Endothelial cell (in vitro differentiated cells): Measurements from ENCODE around the gene RAB35. TPM values are rescaled to one million over a fixed set of nuclear protein-coding genes. Genes with fewer than 3 reads are reported as not detected.

Experiments
- DNase-seq: peaks from one replicate; pipeline ENCODE4 v3.0.0; 2021; ENCODE audit warnings: low spot score
- H3K27ac Mint-ChIP-seq: one replicate; pipeline ENCODE4 v1.8.0; 2021; ENCODE audit warnings: mixed read lengths, inconsistent platforms; ENCODE audit not compliant: unreplicated experiment
- H3K27me3 Mint-ChIP-seq: one replicate; pipeline ENCODE4 v1.8.0; 2021; ENCODE audit warnings: mild to moderate bottlenecking, moderate library complexity, mixed read lengths, inconsistent platforms; ENCODE audit not compliant: unreplicated experiment
- H3K36me3 Mint-ChIP-seq: one replicate; pipeline ENCODE4 v1.8.0; 2021; ENCODE audit warnings: mild to moderate bottlenecking, low read depth, mixed read lengths, inconsistent platforms; ENCODE audit not compliant: unreplicated experiment
- H3K4me1 Mint-ChIP-seq: one replicate; pipeline ENCODE4 v1.8.0; 2021; ENCODE audit warnings: mild to moderate bottlenecking, mixed read lengths, inconsistent platforms; ENCODE audit not compliant: unreplicated experiment
- H3K4me3 Mint-ChIP-seq: one replicate; pipeline ENCODE4 v1.8.0; 2021; ENCODE audit warnings: mild to moderate bottlenecking, mixed read lengths, inconsistent platforms; ENCODE audit not compliant: unreplicated experiment
- H3K9me3 Mint-ChIP-seq: one replicate; pipeline ENCODE4 v1.8.0; 2021; ENCODE audit warnings: mixed read lengths, inconsistent platforms; ENCODE audit not compliant: unreplicated experiment
- total RNA-seq: library from RNA; stranded (reverse); fragmentation: NEBNext Ultra II Directional; extraction: Animal tissue kit (Norgen Biotek cat#: 25700); gene quantifications from one replicate; pipeline ENCODE4 v1.2.1, GENCODE V29; 2021; ENCODE audit not compliant: unreplicated experiment
- TF ChIP-seq, protein P1 (sequence below): fragments of 200-600 bp; sonication (generic); IDR thresholded peaks from one replicate; pipeline ENCODE4 v1.5.0; 2021; ENCODE audit warnings: antibody characterized with exemption; ENCODE audit not compliant: unreplicated experiment

Gene RAB35
- total RNA-seq, 1 donor from 2014 or later, result 76.4 TPM

DNA sequence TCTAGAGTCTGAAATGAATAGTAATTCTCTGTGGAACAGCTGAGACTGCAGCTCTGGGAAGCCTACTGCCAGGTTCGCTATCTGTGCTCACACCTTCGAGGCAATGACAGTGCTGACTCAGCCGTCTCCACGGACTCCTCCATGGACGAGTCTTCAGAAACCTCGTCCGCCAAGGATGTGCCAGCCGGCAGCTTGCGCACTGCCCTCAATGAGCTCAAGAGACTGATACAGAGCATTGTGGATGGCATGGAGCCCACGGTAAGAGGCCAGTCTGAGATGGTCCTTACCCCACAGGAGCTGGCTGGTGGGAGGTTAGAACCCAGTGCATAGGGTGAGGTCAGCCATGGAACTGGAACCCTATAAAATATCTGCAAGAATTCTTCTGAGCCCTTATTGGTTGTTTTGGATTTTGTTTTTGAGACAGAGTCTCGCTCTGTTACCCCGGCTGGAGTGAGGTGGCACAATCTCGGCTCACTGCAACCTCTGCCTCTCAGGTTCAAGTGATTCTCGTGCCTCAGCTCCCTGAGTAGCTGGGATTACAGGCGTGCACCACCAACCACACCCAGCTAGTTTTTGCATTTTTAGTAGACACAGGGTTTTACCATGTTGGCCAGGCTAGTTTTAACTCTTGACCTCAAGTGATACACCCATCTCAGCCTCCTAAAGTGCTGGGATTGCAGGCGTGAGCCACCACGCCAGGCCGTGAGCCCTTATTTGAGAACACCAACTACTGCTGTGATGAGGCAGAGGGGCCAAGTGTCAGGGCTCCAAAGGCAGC lies 43.9 kb downstream of the RAB35 start:
- Mint-ChIP-seq H3K4me3 (no peak overlapping the region), H3K4me1 (no peaks in the 10 kb centered on the region), H3K27ac (no peak overlapping the region), H3K36me3 (no peaks in the 10 kb centered on the region), H3K9me3 (no peaks in the 10 kb centered on the region), H3K27me3 (peaks cover 1% of the 10 kb centered on the region)
- DNase-seq, result no peak
- TF ChIP-seq, protein P1, sequence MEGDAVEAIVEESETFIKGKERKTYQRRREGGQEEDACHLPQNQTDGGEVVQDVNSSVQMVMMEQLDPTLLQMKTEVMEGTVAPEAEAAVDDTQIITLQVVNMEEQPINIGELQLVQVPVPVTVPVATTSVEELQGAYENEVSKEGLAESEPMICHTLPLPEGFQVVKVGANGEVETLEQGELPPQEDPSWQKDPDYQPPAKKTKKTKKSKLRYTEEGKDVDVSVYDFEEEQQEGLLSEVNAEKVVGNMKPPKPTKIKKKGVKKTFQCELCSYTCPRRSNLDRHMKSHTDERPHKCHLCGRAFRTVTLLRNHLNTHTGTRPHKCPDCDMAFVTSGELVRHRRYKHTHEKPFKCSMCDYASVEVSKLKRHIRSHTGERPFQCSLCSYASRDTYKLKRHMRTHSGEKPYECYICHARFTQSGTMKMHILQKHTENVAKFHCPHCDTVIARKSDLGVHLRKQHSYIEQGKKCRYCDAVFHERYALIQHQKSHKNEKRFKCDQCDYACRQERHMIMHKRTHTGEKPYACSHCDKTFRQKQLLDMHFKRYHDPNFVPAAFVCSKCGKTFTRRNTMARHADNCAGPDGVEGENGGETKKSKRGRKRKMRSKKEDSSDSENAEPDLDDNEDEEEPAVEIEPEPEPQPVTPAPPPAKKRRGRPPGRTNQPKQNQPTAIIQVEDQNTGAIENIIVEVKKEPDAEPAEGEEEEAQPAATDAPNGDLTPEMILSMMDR, result no peak

DNA sequence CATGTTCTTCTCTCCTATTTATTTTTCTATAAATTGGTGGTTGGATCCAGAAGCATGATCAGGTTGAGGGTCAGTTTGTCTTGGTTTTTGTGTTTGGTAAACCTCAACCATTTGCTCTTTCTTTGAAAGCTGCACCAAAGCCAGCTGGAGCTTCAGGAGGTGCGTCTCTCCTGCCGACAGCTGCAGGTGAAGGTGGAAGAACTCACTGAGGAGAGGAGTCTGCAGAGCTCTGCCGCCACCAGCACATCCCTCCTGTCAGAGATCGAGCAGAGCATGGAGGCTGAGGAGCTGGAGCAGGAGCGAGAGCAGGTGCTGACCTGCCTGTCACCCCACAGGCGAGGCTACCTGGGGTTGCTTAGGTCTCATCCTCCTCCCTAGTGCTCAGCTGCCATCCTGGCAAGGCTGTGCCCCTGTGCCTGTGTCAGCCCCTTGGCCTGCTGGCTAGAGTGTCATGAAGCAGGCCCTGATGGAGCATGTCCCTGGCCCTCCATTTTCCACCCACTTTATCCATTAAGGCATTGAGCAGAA lies 45.0 kb downstream of the RAB35 start:
- TF ChIP-seq, protein P1, result no peak
- Mint-ChIP-seq H3K9me3 (no peaks in the 10 kb centered on the region), H3K4me3 (no peak overlapping the region), H3K27ac (no peak overlapping the region), H3K27me3 (no peaks in the 10 kb centered on the region), H3K4me1 (no peaks in the 10 kb centered on the region), H3K36me3 (no peaks in the 10 kb centered on the region)
- DNase-seq, result no peak

DNA sequence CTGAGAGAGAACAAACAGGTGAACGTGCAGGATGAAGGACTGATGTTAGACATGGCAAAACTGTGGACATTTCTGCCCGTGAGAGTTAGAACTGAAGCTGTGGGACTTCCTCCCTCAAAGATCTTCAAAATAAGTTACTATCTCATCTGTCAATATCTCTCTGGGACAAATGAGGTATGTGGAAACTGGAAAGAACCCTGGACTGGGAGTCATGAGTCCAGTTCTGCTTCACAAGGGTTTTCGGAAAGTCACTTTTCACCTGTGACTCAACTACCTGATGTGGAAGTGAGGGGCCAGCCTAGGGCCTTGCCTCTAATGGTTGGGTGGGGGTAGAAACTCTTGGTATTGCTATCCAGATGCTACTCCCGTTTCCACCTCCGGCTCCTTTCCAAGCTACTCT lies 47.3 kb downstream of the RAB35 start:
- H3K4me3 Mint-ChIP-seq, result no peak overlapping the region
- no peaks in the 10 kb centered on the region for H3K27me3 Mint-ChIP-seq
- TF ChIP-seq, protein P1, result no peak
- H3K9me3 Mint-ChIP-seq, result no peaks in the 10 kb centered on the region
- DNase-seq, result no peak
- no peaks in the 10 kb centered on the region for H3K36me3 Mint-ChIP-seq
- H3K4me1 Mint-ChIP-seq, result peaks cover 5% of the 10 kb centered on the region
- no peak overlapping the region for H3K27ac Mint-ChIP-seq

DNA sequence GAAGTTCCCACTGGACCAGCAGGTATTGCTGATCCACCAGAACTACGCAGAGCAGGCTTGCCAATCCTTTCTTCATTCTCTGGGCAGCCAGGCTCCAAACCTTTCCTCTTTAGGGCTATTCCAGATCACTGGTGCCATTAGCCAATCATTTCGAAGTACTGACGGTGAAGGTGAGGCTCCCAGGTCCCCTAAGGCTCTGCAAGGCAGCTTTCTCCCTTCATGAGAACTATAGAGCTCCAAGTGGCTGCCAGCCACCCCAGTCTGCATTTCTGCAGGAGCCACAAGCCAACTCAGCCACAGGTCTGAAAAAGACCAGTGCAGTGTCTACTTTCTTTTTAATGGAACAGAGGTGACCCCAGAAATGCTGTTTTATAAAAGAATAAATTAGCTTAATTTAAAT lies 48.7 kb downstream of the RAB35 start:
- H3K27me3 Mint-ChIP-seq, result no peaks in the 10 kb centered on the region
- H3K4me1 Mint-ChIP-seq, result peaks cover 9% of the 10 kb centered on the region
- DNase-seq, result no peak
- H3K27ac Mint-ChIP-seq, result no peak overlapping the region
- no peaks in the 10 kb centered on the region for H3K36me3 Mint-ChIP-seq
- no peaks in the 10 kb centered on the region for H3K9me3 Mint-ChIP-seq
- TF ChIP-seq, protein P1, result no peak
- H3K4me3 Mint-ChIP-seq, result no peak overlapping the region

DNA sequence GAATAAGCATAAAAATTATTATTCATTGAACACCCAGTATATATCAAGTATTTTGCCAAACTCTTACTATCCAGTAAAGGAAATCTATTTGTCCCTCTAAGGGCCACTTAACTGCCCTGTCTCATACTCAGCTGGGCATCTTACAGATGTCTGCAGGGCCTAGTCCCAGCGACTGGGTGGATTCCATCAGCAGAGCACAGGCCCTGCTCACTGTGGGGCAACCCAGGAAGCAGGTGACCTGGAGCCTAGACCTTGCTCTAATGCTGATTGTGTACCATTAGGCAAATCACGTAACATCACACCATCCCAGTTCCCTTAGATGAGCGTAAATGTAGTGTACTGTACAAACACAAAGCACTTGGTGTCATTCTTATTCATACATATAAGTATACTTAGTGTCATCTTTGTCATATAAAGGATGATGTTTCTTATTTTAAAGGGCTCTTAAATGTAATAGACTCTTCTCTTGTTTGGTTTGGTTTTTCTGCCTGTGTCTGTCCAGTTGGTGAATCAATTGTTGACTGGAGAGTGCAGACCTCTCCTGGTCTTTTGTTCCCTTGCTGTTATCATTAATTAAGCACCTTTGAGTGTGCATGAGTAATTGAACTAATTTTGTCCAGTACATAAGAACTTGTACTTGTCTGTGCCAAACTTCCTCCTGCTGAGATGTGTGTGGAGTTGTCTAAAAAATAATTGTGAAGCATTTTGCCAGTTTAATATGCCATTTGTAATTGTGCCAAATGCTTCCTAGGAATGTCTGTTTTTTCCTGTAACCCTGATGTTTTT lies 49.3 kb downstream of the RAB35 start:
- DNase-seq, result no peak
- no peak overlapping the region for H3K4me3 Mint-ChIP-seq
- no peak overlapping the region for H3K27ac Mint-ChIP-seq
- H3K4me1 Mint-ChIP-seq, result peaks cover 9% of the 10 kb centered on the region
- H3K36me3 Mint-ChIP-seq, result no peaks in the 10 kb centered on the region
- TF ChIP-seq, protein P1, result no peak
- no peaks in the 10 kb centered on the region for H3K9me3 Mint-ChIP-seq
- H3K27me3 Mint-ChIP-seq, result no peaks in the 10 kb centered on the region
